GM13977 (cell line): Measurements from ENCODE around the gene TSPAN4.

Source experiments
- DNase-seq: peaks from one replicate; pipeline ENCODE4 v3.0.0; 2012; ENCODE audit warnings: low spot score
- CTCF ChIP-seq: IDR thresholded peaks from 2 replicates; pipeline ENCODE4 v1.5.1; 2012; ENCODE audit warnings: mild to moderate bottlenecking, control low read depth; ENCODE audit not compliant: insufficient read depth; ENCODE audit errors: extremely low read depth, missing control alignments
- in situ Hi-C: fragments of 300-500 bp; cut with MboI; formaldehyde crosslinking; loops from one replicate; pipeline ENCODE4 v1.12.0; 2022; ENCODE audit warnings: low sequenced_read_pairs, low pct_unique_long_range_greater_than_20kb, mixed read lengths, inconsistent platforms; ENCODE audit not compliant: unreplicated experiment

TSPAN4 gene

GRCh38 chr11:800473-800872 lies 42.2 kb upstream of the TSPAN4 start:
- DNase-seq = no peak
- TF ChIP-seq CTCF = no peak
- in situ Hi-C loops = no loop called here

- TF ChIP-seq CTCF = no peak
- in situ Hi-C loops = no loop called here
- DNase-seq = no peak
Measured at GRCh38 chr11:801097-801780, 41.4 kb upstream of the TSPAN4 start.

GRCh38 chr11:802018-802617 lies 40.5 kb upstream of the TSPAN4 start:
- in situ Hi-C loops = no loop called here
- no peak for TF ChIP-seq CTCF
- DNase-seq = no peak

- DNase-seq = no peak
- in situ Hi-C loops = no loop called here
- no peak for TF ChIP-seq CTCF
Measured at GRCh38 chr11:802693-803466, 39.8 kb upstream of the TSPAN4 start.

GRCh38 chr11:803467-803742 lies 39.2 kb upstream of the TSPAN4 start:
- no peak for TF ChIP-seq CTCF
- DNase-seq = no peak
- in situ Hi-C loops = no loop called here

GRCh38 chr11:803770-804598 lies 38.7 kb upstream of the TSPAN4 start:
- in situ Hi-C loops = no loop called here
- DNase-seq = no peak
- no peak for TF ChIP-seq CTCF
